IMR-90 (cell line): ENCODE data around the gene TOPORS. TPM values are rescaled to one million over a fixed set of nuclear protein-coding genes. Genes with fewer than 3 reads are reported as not detected.

Experiments
- ATAC-seq: fragments of 200-7000 bp; cut with Tn5 transposase; 2 replicates; pipeline ENCODE4 v1.9.1; 2020; ENCODE audit warnings: low read depth, mild to moderate bottlenecking, moderate library complexity
- BruUV-seq: library from RNA; stranded (reverse); fragments of 400-500 nt; replicated peaks from 2 replicates; lab custom pipeline; 2021; lab: Mats Ljungman, UMichigan
- CTCF ChIA-PET: fragments of 300-600 bp; formaldehyde crosslinking; extraction: SDS; loops from one replicate; lab custom pipeline; 2021; ENCODE audit warnings: antibody characterized with exemption; lab: Yijun Ruan, JAX
- POLR2A ChIA-PET: fragments of 300-600 bp; sonication (Branson Sonifier 250); formaldehyde crosslinking; loops from one replicate; lab custom pipeline; 2022; ENCODE audit warnings: antibody characterized with exemption; ENCODE audit not compliant: unreplicated experiment; lab: Charles Lee
- DNase-seq: peaks from one replicate; pipeline ENCODE4 v3.0.0; 2013
- H2AFZ ChIP-seq: replicated peaks from 2 replicates; pipeline ENCODE3; 2013; ENCODE audit warnings: low read length, mild to moderate bottlenecking; ENCODE audit not compliant: poor library complexity
- H2AK5ac ChIP-seq: 2 replicates; pipeline ENCODE4 v1.6.1; 2013; ENCODE audit warnings: low read depth, low read length, inconsistent platforms
- H2AK9ac ChIP-seq: replicated peaks from 2 replicates; pipeline ENCODE3; 2013; ENCODE audit warnings: mild to moderate bottlenecking, low read depth, low read length, moderate library complexity; ENCODE audit not compliant: poor library complexity
- H2BK120ac ChIP-seq: 2 replicates; pipeline ENCODE4 v1.6.1; 2013; ENCODE audit warnings: low read depth, low read length, inconsistent platforms
- H2BK15ac ChIP-seq: 3 replicates; pipeline ENCODE4 v1.6.1; 2013; ENCODE audit warnings: low read depth, low read length, inconsistent platforms
- H2BK20ac ChIP-seq: 2 replicates; pipeline ENCODE4 v1.6.1; 2013; ENCODE audit warnings: low read depth, mild to moderate bottlenecking, inconsistent platforms, low read length, moderate library complexity
- H2BK5ac ChIP-seq: 2 replicates; pipeline ENCODE4 v1.6.1; 2013; ENCODE audit warnings: mild to moderate bottlenecking, low read depth, low read length, inconsistent platforms; ENCODE audit not compliant: poor library complexity, severe bottlenecking
- H3K14ac ChIP-seq: replicated peaks from 2 replicates; pipeline ENCODE4 v1.6.1; 2013; ENCODE audit warnings: low read depth, low read length, inconsistent platforms
- H3K18ac ChIP-seq: 2 replicates; pipeline ENCODE4 v1.6.1; 2013; ENCODE audit warnings: low read depth, low read length, control low read depth
- H3K23ac ChIP-seq: 2 replicates; pipeline ENCODE4 v1.6.1; 2013; ENCODE audit warnings: low read depth, low read length, inconsistent platforms
- H3K27ac ChIP-seq: 2 replicates; pipeline ENCODE4 v1.5.1; 2013; ENCODE audit warnings: mild to moderate bottlenecking, control low read depth, low read length; ENCODE audit not compliant: insufficient read depth
- H3K27me3 ChIP-seq: 2 replicates; pipeline ENCODE4 v1.6.1; 2013; ENCODE audit warnings: low read length; ENCODE audit not compliant: control insufficient read depth, insufficient read depth
- H3K36me3 ChIP-seq: 2 replicates; pipeline ENCODE4 v1.6.1; 2013; ENCODE audit warnings: low read length, mixed read lengths; ENCODE audit not compliant: control insufficient read depth, insufficient read depth
- H3K4ac ChIP-seq: 2 replicates; pipeline ENCODE4 v1.6.1; 2013; ENCODE audit warnings: low read depth, low read length, inconsistent platforms
- H3K4me1 ChIP-seq: 2 replicates; pipeline ENCODE4 v1.6.1; 2013; ENCODE audit warnings: low read length, mixed read lengths; ENCODE audit not compliant: control insufficient read depth, insufficient read depth
- H3K4me2 ChIP-seq: 2 replicates; pipeline ENCODE4 v1.6.1; 2013; ENCODE audit warnings: low read depth, mild to moderate bottlenecking, control low read depth, low read length, moderate library complexity
- H3K4me3 ChIP-seq: 2 replicates; pipeline ENCODE4 v1.5.1; 2013; ENCODE audit warnings: low read depth, mild to moderate bottlenecking, control low read depth, low read length, moderate library complexity; ENCODE audit not compliant: insufficient read depth
- H3K56ac ChIP-seq: 2 replicates; pipeline ENCODE4 v1.6.1; 2013; ENCODE audit warnings: low read length, inconsistent platforms; ENCODE audit not compliant: insufficient read depth; ENCODE audit errors: extremely low read depth
- H3K79me1 ChIP-seq, 2 experiments: 2 replicates each; pipeline ENCODE4 v1.6.1; 2013; ENCODE audit warnings: low read length in 2 of 2, inconsistent platforms in 1 of 2, low read depth in 1 of 2
- H3K9ac ChIP-seq: 2 replicates; pipeline ENCODE4 v1.6.1; 2013; ENCODE audit warnings: low read depth, low read length, control low read depth
- H3K9me1 ChIP-seq: 2 replicates; pipeline ENCODE4 v1.6.1; 2013; ENCODE audit warnings: low read length, inconsistent platforms; ENCODE audit not compliant: insufficient read depth
- H3K9me3 ChIP-seq: 2 replicates; pipeline ENCODE4 v1.6.1; 2013; ENCODE audit warnings: low read length; ENCODE audit not compliant: control insufficient read depth, insufficient read depth
- H4K20me1 ChIP-seq: 2 replicates; pipeline ENCODE4 v1.6.1; 2013; ENCODE audit warnings: low read length, inconsistent platforms; ENCODE audit not compliant: insufficient read depth
- H4K5ac ChIP-seq: 2 replicates; pipeline ENCODE4 v1.6.1; 2013; ENCODE audit warnings: mild to moderate bottlenecking, low read depth, low read length, control low read depth
- H4K8ac ChIP-seq, 2 experiments: 2 replicates each; pipeline ENCODE4 v1.6.1; 2013; ENCODE audit warnings: low read depth in 2 of 2, low read length in 2 of 2, control low read depth in 1 of 2, inconsistent platforms in 1 of 2
- H4K91ac ChIP-seq: 2 replicates; pipeline ENCODE4 v1.6.1; 2013; ENCODE audit warnings: low read depth, low read length, inconsistent platforms; ENCODE audit not compliant: insufficient read depth
- CEBPB ChIP-seq: IDR thresholded peaks from 2 replicates; pipeline ENCODE4 v1.6.1; 2012; ENCODE audit warnings: low read depth, low read length, improper control_type of control experiment
- MAZ ChIP-seq: IDR thresholded peaks from 2 replicates; pipeline ENCODE4 v1.6.1; 2012; ENCODE audit warnings: low read depth, mild to moderate bottlenecking, low read length, improper control_type of control experiment, moderate library complexity, borderline replicate concordance
- POLR2A ChIP-seq: IDR thresholded peaks from 2 replicates; pipeline ENCODE4 v1.6.1; 2012; ENCODE audit warnings: mild to moderate bottlenecking, low read depth, low read length
- RAD21 ChIP-seq: IDR thresholded peaks from 2 replicates; pipeline ENCODE4 v1.6.1; 2012; ENCODE audit warnings: low read length, improper control_type of control experiment
- SMC3 ChIP-seq: fragments of 150-350 bp; IDR thresholded peaks from 2 replicates; pipeline ENCODE4 v1.6.1; 2016; ENCODE audit warnings: low read depth, mild to moderate bottlenecking, antibody characterized with exemption, low read length, moderate library complexity
- WGBS, 2 experiments: methylation state at CpG; one replicate each; pipeline versions ENCODE4 v1.1.5 to v1.1.7; 2013; ENCODE audit warnings: missing lambda C conversion rate in 2 of 2; ENCODE audit not compliant: insufficient read length in 1 of 2; ENCODE audit errors: extremely low coverage in 2 of 2; 5-methylcytosine and 5-hydroxymethylcytosine counted together
- dilution Hi-C: fragments of 300-500 bp; cut with HindIII; formaldehyde crosslinking; loops from one replicate; pipeline ENCODE4 v1.14.3; 2018; ENCODE audit warnings: low sequenced_read_pairs; ENCODE audit not compliant: unreplicated experiment
- in situ Hi-C: fragments of 300-500 bp; cut with MboI; formaldehyde crosslinking; loops from 3 replicates; pipeline ENCODE4 v1.14.3; 2019; ENCODE audit warnings: low sequenced_read_pairs, inconsistent platforms, mixed read lengths
- intact Hi-C: fragments of 100-400 bp; cut with micrococcal nuclease; formaldehyde crosslinking; loops from 2 replicates; pipeline ENCODE4 v1.10.0; 2022
- polyA plus RNA-seq, 3 experiments: library from polyadenylated mRNA; depleted of rRNA; stranded (reverse); fragments of >200 nt; gene quantifications; 2 replicates each; pipeline ENCODE4 v1.2.3, GENCODE V29; 2012; ENCODE audit warnings: low replicate concordance in 1 of 3
- total RNA-seq: library from RNA; depleted of rRNA; stranded (reverse); fragments of >200 nt; gene quantifications from 2 replicates; pipeline ENCODE4 v1.2.3, GENCODE V29; 2012
- TF ChIP-seq, protein P1 (sequence below): conservative IDR thresholded peaks from 2 replicates; pipeline ENCODE4 v1.5.1; 2012; ENCODE audit warnings: mild to moderate bottlenecking, low read depth, low read length, improper control_type of control experiment

The TOPORS gene
- total and polyA plus RNA-seq, 2 of the 4 experiments (the other 2 are of a cell fraction): 7.4 to 27.8 TPM

- BruUV-seq: no TSS peak
- TF ChIP-seq POLR2A (no peak), SMC3 (peak; percentile 55), MAZ (no peak), RAD21 (peak; percentile 52), CEBPB (0 out of 2 replicates have a peak, but pooled peaks have one; percentile 9)
- TF ChIP-seq, protein P1, sequence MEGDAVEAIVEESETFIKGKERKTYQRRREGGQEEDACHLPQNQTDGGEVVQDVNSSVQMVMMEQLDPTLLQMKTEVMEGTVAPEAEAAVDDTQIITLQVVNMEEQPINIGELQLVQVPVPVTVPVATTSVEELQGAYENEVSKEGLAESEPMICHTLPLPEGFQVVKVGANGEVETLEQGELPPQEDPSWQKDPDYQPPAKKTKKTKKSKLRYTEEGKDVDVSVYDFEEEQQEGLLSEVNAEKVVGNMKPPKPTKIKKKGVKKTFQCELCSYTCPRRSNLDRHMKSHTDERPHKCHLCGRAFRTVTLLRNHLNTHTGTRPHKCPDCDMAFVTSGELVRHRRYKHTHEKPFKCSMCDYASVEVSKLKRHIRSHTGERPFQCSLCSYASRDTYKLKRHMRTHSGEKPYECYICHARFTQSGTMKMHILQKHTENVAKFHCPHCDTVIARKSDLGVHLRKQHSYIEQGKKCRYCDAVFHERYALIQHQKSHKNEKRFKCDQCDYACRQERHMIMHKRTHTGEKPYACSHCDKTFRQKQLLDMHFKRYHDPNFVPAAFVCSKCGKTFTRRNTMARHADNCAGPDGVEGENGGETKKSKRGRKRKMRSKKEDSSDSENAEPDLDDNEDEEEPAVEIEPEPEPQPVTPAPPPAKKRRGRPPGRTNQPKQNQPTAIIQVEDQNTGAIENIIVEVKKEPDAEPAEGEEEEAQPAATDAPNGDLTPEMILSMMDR: peak; percentile 55
- H3K4ac ChIP-seq: no peak overlapping the region
- CTCF ChIA-PET: interaction anchor here (0.6 to 3.3 kb wide), 8 partner anchors 9 to 877 kb away, joined by 3 to 15 read pairs (median 4); no protein-coding TSS in a partner anchor
- no peak overlapping the region for H4K91ac ChIP-seq
- no peak overlapping the region for H2BK20ac ChIP-seq
- H3K18ac ChIP-seq: no peak overlapping the region
- no peak overlapping the region for H4K8ac ChIP-seq
- H4K5ac ChIP-seq: no peak overlapping the region
- H3K36me3 ChIP-seq: no peaks in the 10 kb centered on the region
- in situ Hi-C loops (no loop called here), dilution Hi-C loops (no loop called here), intact Hi-C loops (loop anchor here (1.0 kb wide), 1 partner anchor 379 kb away; no protein-coding TSS in a partner anchor)
- H2AK9ac ChIP-seq: no peak overlapping the region
- no peak overlapping the region for H3K56ac ChIP-seq
- H3K79me1 ChIP-seq: no peaks in the 10 kb centered on the region
- peak; percentile 87 for ATAC-seq
- H3K9ac ChIP-seq: no peak overlapping the region
- no peak overlapping the region for H2AK5ac ChIP-seq
- H3K4me2 ChIP-seq: no peak overlapping the region
- no peaks in the 10 kb centered on the region for H3K9me3 ChIP-seq
- H3K4me3 ChIP-seq: no peak overlapping the region
- peak; percentile 57 for DNase-seq
- H4K20me1 ChIP-seq: no peaks in the 10 kb centered on the region
- H3K4me1 ChIP-seq: no peaks in the 10 kb centered on the region
- H3K9me1 ChIP-seq: no peaks in the 10 kb centered on the region
- H2BK5ac ChIP-seq: no peak overlapping the region
- WGBS, 2 experiments: 0% methylated on average over 1 of the region's 6 CpGs; no CpG with 5 or more reads in 1 of the 2 experiments
- no peak overlapping the region for H2AFZ ChIP-seq
- no peak overlapping the region for H3K27ac ChIP-seq
- no peak overlapping the region for H3K23ac ChIP-seq
- POLR2A ChIA-PET: interaction anchor here (0.6 kb wide), 1 partner anchor 387 kb away, joined by 3 read pairs; no protein-coding TSS in a partner anchor
- peaks cover 3% of the 10 kb centered on the region; the same call in 1 of the 2 replicates for H3K27me3 ChIP-seq
- no peak overlapping the region for H3K14ac ChIP-seq
- H2BK15ac ChIP-seq: no peak overlapping the region
- no peak overlapping the region for H2BK120ac ChIP-seq
Measured at GRCh38 chr9:32589083-32589723, 36.8 kb upstream of the TOPORS start.
